Measurements from ENCODE around the gene DDX52. TPM values are rescaled to one million over a fixed set of nuclear protein-coding genes. Genes with fewer than 3 reads are reported as not detected.
"Not testable (repeated sequence)": the region's sequence is repeated elsewhere in the genome, so short reads cannot be mapped to it uniquely, and the experiment has no call there.

The DDX52 gene
- total RNA-seq, 2 experiments from 2014 or later, result 26.3 to 28.0 TPM

GRCh38 chr17:37643869-37644268 lies 623 bp upstream of the DDX52 start:
- Mint-ChIP-seq H3K9me3 (no peaks in the 10 kb centered on the region), H3K36me3 (ENCODE audit: low read depth) (peaks cover 25% of the 10 kb centered on the region), H3K4me3 (peak overlapping the region; percentile 90), H3K27me3 (peaks cover 45% of the 10 kb centered on the region), H3K27ac (no peak overlapping the region), H3K4me1 (peaks cover 44% of the 10 kb centered on the region)
- CTCF ChIA-PET, result interaction anchor here (0.9 to 1.3 kb wide), 2 partner anchors 148 to 173 kb away, joined by 3 to 7 read pairs; no protein-coding TSS in a partner anchor
- POLR2A ChIA-PET, result interaction anchor here (0.7 to 1.2 kb wide), 2 partner anchors 22 to 35 kb away, joined by 3 read pairs; partner anchors contain the start of gene SYNRG
- no peak for DNase-seq

GRCh38 chr17:37642681-37643080 lies 565 bp downstream of the DDX52 start:
- Mint-ChIP-seq H3K36me3 (ENCODE audit: low read depth) (peaks cover 34% of the 10 kb centered on the region), H3K4me1 (peaks cover 35% of the 10 kb centered on the region), H3K4me3 (peak overlapping the region; percentile 90), H3K27ac (peak overlapping the region; percentile 83), H3K27me3 (peaks cover 34% of the 10 kb centered on the region), H3K9me3 (no peaks in the 10 kb centered on the region)
- CTCF ChIA-PET, result no interaction called here
- POLR2A ChIA-PET, result interaction anchor here (1.0 to 1.2 kb wide), 2 partner anchors 16 to 33 kb away, joined by 3 read pairs; partner anchors contain the start of gene SYNRG
- no peak for DNase-seq

GRCh38 chr17:37640015-37640414 lies 3.2 kb downstream of the DDX52 start:
- no peaks in the 10 kb centered on the region for H3K9me3 Mint-ChIP-seq
- no peak overlapping the region for H3K27ac Mint-ChIP-seq
- peaks cover 35% of the 10 kb centered on the region for H3K4me1 Mint-ChIP-seq
- ChIA-PET CTCF (interaction anchor here (1.3 kb wide), 1 partner anchor 22 kb away, joined by 3 read pairs; no protein-coding TSS in a partner anchor), POLR2A (interaction anchor here (0.7 kb wide), 1 partner anchor 152 kb away, joined by 3 read pairs; no protein-coding TSS in a partner anchor)
- no peak overlapping the region for H3K4me3 Mint-ChIP-seq
- no peak for DNase-seq
- peaks cover 57% of the 10 kb centered on the region for H3K36me3 Mint-ChIP-seq (ENCODE audit: low read depth)
- peaks cover 12% of the 10 kb centered on the region for H3K27me3 Mint-ChIP-seq

- ChIA-PET CTCF (no interaction called here), POLR2A (no interaction called here)
- H3K4me3 Mint-ChIP-seq, result no peak overlapping the region
- H3K27me3 Mint-ChIP-seq, result no peaks in the 10 kb centered on the region
- H3K36me3 Mint-ChIP-seq (ENCODE audit: low read depth), result peaks cover 60% of the 10 kb centered on the region
- no peak for DNase-seq
- no peaks in the 10 kb centered on the region for H3K9me3 Mint-ChIP-seq
- H3K4me1 Mint-ChIP-seq, result peaks cover 24% of the 10 kb centered on the region
- H3K27ac Mint-ChIP-seq, result no peak overlapping the region
Observed at GRCh38 chr17:37637956-37638355, 5.3 kb downstream of the DDX52 start.

GRCh38 chr17:37616430-37616829 lies 26.8 kb downstream of the DDX52 start:
- H3K9me3 Mint-ChIP-seq, DNase-seq, CTCF ChIA-PET, H3K4me3 Mint-ChIP-seq, H3K27ac Mint-ChIP-seq, H3K4me1 Mint-ChIP-seq, H3K27me3 Mint-ChIP-seq, POLR2A ChIA-PET: not testable (repeated sequence)
- peaks cover 39% of the 10 kb centered on the region for H3K36me3 Mint-ChIP-seq (ENCODE audit: low read depth)

GRCh38 chr17:37614823-37615222 lies 28.4 kb downstream of the DDX52 start:
- ChIA-PET POLR2A (no interaction called here), CTCF (no interaction called here)
- H3K36me3 Mint-ChIP-seq (ENCODE audit: low read depth), result peaks cover 27% of the 10 kb centered on the region
- peaks cover 7% of the 10 kb centered on the region for H3K4me1 Mint-ChIP-seq
- H3K27me3 Mint-ChIP-seq, result no peaks in the 10 kb centered on the region
- no peaks in the 10 kb centered on the region for H3K9me3 Mint-ChIP-seq
- H3K4me3 Mint-ChIP-seq, result no peak overlapping the region
- DNase-seq, result no peak
- H3K27ac Mint-ChIP-seq, result no peak overlapping the region

GRCh38 chr17:37614391-37614790 lies 28.9 kb downstream of the DDX52 start:
- Mint-ChIP-seq H3K27me3 (no peaks in the 10 kb centered on the region), H3K27ac (no peak overlapping the region), H3K36me3 (ENCODE audit: low read depth) (peaks cover 27% of the 10 kb centered on the region), H3K4me3 (no peak overlapping the region), H3K4me1 (peaks cover 11% of the 10 kb centered on the region), H3K9me3 (no peaks in the 10 kb centered on the region)
- POLR2A ChIA-PET, result no interaction called here
- CTCF ChIA-PET, result interaction anchor here (1.3 kb wide), 1 partner anchor 10 kb away, joined by 3 read pairs; no protein-coding TSS in a partner anchor
- no peak for DNase-seq

- no peak overlapping the region for H3K27ac Mint-ChIP-seq
- no peak overlapping the region for H3K4me3 Mint-ChIP-seq
- ChIA-PET POLR2A (interaction anchor here (1.6 to 1.9 kb wide), 2 partner anchors 7 to 1009 kb away, joined by 3 to 7 read pairs; partner anchors contain the start of gene MRM1), CTCF (no interaction called here)
- H3K27me3 Mint-ChIP-seq, result no peaks in the 10 kb centered on the region
- H3K9me3 Mint-ChIP-seq, result no peaks in the 10 kb centered on the region
- peaks cover 36% of the 10 kb centered on the region for H3K36me3 Mint-ChIP-seq (ENCODE audit: low read depth)
- peaks cover 23% of the 10 kb centered on the region for H3K4me1 Mint-ChIP-seq
- DNase-seq, result no peak
Observed at GRCh38 chr17:37610971-37611370, 32.3 kb downstream of the DDX52 start.

GRCh38 chr17:37610041-37610420 lies 33.2 kb downstream of the DDX52 start:
- not testable (repeated sequence) for H3K9me3 Mint-ChIP-seq, H3K27me3 Mint-ChIP-seq, DNase-seq
- H3K4me3 Mint-ChIP-seq, result peak overlapping the region; percentile 72
- ChIA-PET CTCF (interaction anchor here (0.5 to 1.9 kb wide), 9 partner anchors 8 to 212 kb away, joined by 3 to 6 read pairs (median 4); no protein-coding TSS in a partner anchor), POLR2A (interaction anchor here (0.8 to 2.1 kb wide), 11 partner anchors 8 to 1008 kb away, joined by 3 to 11 read pairs (median 5); partner anchors contain the start of gene MRM1)
- H3K27ac Mint-ChIP-seq, result peak overlapping the region; percentile 90
- peaks cover 32% of the 10 kb centered on the region for H3K4me1 Mint-ChIP-seq
- H3K36me3 Mint-ChIP-seq (ENCODE audit: low read depth), result peaks cover 40% of the 10 kb centered on the region

- CTCF ChIA-PET, result interaction anchor here (0.5 to 1.9 kb wide), 12 partner anchors 9 to 284 kb away, joined by 3 to 6 read pairs (median 4); no protein-coding TSS in a partner anchor
- POLR2A ChIA-PET, result interaction anchor here (0.6 to 2.1 kb wide), 16 partner anchors 9 to 1852 kb away, joined by 3 to 11 read pairs (median 4); partner anchors contain the start of genes CDK12, DDX52 and TADA2A
Observed at GRCh38 chr17:37609170-37610040, 33.8 kb downstream of the DDX52 start, which contains the start of gene SYNRG. Gene SYNRG (minus strand): TSS chr17:37609418. CDS start chr17:37609355, 63 bp downstream.

GRCh38 chr17:37608351-37609169 lies 34.7 kb downstream of the DDX52 start:
- H3K4me3 Mint-ChIP-seq, result peak overlapping the region; percentile 72
- POLR2A ChIA-PET, result interaction anchor here (0.6 to 2.1 kb wide), 20 partner anchors 9 to 1853 kb away, joined by 3 to 11 read pairs (median 4); partner anchors contain the start of genes CDK12, DDX52 and TADA2A
- peaks cover 46% of the 10 kb centered on the region for H3K4me1 Mint-ChIP-seq
- CTCF ChIA-PET, result interaction anchor here (0.6 to 1.9 kb wide), 8 partner anchors 10 to 283 kb away, joined by 3 to 6 read pairs (median 4); no protein-coding TSS in a partner anchor
- no peaks in the 10 kb centered on the region for H3K9me3 Mint-ChIP-seq
- peak overlapping the region; percentile 90 for H3K27ac Mint-ChIP-seq
- H3K36me3 Mint-ChIP-seq (ENCODE audit: low read depth), result peaks cover 45% of the 10 kb centered on the region
- no peaks in the 10 kb centered on the region for H3K27me3 Mint-ChIP-seq
- no peak for DNase-seq

More at GRCh38 chr17:37609170-37610040, 33.8 kb downstream of the DDX52 start, which contains the start of gene SYNRG:
- H3K36me3 Mint-ChIP-seq (ENCODE audit: low read depth), result peaks cover 44% of the 10 kb centered on the region
- H3K27me3 Mint-ChIP-seq, result no peaks in the 10 kb centered on the region
- peaks cover 38% of the 10 kb centered on the region for H3K4me1 Mint-ChIP-seq
- H3K4me3 Mint-ChIP-seq, result peak within 1 kb of the TSS; percentile 72
- DNase-seq, result peak; percentile 95
- H3K27ac Mint-ChIP-seq, result peak within 1 kb of the TSS; percentile 90
- no peaks in the 10 kb centered on the region for H3K9me3 Mint-ChIP-seq

GRCh38 chr17:37607637-37608331 lies 35.5 kb downstream of the DDX52 start:
- CTCF ChIA-PET, result interaction anchor here (1.9 kb wide), 1 partner anchor 80 kb away, joined by 4 read pairs; no protein-coding TSS in a partner anchor
- H3K27me3 Mint-ChIP-seq, result no peaks in the 10 kb centered on the region
- H3K36me3 Mint-ChIP-seq (ENCODE audit: low read depth), result peaks cover 44% of the 10 kb centered on the region
- H3K9me3 Mint-ChIP-seq, result no peaks in the 10 kb centered on the region
- H3K27ac Mint-ChIP-seq, result peak overlapping the region; percentile 90
- DNase-seq, result peak; percentile 42
- H3K4me1 Mint-ChIP-seq, result peaks cover 52% of the 10 kb centered on the region
- POLR2A ChIA-PET, result interaction anchor here (0.6 to 2.1 kb wide), 8 partner anchors 8 to 151 kb away, joined by 3 to 11 read pairs (median 3); no protein-coding TSS in a partner anchor
- peak overlapping the region; percentile 72 for H3K4me3 Mint-ChIP-seq
